Colon (tissue), 2 donors: ENCODE measurements around the gene HAPLN3.

Experiments used
- FAIRE-seq: peaks from 2 replicates; lab custom pipeline; 2012; peaks lifted over from hg19 to GRCh38; lab: Jason Lieb, UNC
- donor health status: control.
- donor health status: control.

Gene HAPLN3

DNA sequence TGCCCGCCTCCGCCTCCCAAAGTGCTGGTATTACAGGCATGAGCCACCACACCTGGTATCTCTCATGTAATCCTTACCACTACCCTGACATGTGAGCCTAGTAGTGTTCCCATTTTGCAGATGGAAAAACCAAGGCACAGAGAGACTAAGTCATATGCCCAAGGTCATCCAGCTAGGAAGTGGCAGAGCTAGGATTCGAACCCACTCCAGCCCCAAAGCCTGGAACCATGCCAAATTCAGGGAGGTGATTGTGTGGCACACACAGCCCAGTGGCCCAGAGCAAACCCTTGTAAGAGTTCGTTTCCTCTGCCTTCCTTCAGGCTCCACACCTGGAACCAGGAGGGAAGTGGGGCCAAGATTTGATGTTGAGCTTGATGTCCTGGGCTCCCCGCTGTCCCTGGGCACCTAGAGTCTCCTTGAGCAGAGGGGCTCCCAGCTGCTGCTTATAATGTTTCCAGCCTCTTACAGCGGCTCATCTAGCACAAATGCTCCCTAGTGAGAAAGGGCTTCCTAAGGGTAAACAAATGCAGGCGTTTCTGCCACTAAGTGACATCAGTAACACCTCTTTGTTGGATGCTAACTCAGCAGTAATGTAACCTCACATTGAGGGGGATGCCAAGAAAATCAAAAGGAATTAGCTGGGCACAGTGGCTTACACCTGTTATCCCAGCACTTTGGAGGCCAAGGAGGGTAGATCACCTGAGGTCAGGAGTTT lies 3.6 kb downstream of the HAPLN3 start:
- FAIRE-seq, result no peak

DNA sequence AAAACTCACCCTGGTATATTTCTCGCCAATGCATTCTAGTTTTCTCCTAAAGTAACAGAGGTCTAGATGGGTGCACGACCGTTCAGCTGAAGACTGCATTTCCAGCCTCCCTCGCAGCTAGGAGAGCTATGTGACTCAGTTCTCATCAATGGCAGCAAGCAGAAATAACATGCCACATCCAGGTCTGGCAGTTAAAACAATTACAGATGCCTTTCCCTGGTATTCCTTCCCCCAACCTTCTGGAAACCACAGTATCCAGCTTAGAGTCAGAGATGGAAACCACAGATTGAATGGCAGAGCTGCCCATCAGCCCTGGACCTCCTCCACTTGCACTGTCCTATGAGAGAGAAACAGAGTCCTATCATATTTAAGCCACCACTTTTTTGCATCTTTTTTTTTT lies 4.8 kb downstream of the HAPLN3 start:
- FAIRE-seq, result no peak

DNA sequence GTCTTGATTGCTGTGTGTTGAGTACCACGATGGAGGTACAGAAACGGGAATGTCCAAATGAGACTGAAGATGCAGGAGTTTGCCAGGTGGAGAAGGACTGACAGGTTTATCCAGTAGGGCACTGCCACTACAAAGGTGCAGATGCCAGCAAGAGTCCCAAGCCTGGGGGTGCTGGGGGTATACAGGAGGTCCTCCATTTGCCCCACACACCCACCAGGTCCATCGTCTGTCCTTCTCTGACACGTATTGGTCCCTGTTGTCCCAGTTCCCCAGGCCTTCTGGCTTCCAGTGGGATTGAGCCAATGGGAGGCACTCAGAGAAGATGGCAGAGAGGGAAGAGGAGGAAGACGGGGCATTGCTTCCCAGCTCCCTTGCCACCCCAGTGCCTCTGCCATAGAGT lies 6.6 kb downstream of the HAPLN3 start:
- no peak for FAIRE-seq

- FAIRE-seq, result no peak
Observed at GRCh38 chr15:88887068-88887580, 8.2 kb downstream of the HAPLN3 start.

- FAIRE-seq, result no peak
Observed at GRCh38 chr15:88882785-88883184, 12.6 kb downstream of the HAPLN3 start.

GRCh38 chr15:88881775-88882174 lies 13.6 kb downstream of the HAPLN3 start:
- no peak for FAIRE-seq

GRCh38 chr15:88880944-88881740 lies 14.2 kb downstream of the HAPLN3 start:
- FAIRE-seq, result no peak

GRCh38 chr15:88878720-88879184 lies 16.6 kb downstream of the HAPLN3 start:
- no peak for FAIRE-seq

DNA sequence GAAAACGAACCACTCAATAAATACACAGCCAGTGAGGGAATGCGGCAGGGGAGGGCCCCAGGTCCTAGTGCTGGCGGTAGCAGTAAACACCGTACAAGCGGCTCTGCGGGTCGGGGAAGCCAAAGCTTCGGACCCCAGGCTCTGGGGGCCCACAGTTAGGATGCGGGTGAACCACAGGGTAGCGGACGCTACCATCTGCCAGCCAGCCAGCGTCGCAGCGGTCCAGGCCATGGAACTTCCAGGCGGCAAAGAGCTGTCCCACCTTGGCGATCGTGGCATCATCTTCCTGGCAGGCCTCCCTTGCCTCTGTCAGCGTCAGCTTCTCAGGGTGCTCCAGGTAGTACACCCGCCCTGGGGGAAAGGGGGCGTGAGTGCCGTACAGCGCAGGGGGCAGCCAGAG lies 17.4 kb downstream of the HAPLN3 start:
- FAIRE-seq, result no peak

DNA sequence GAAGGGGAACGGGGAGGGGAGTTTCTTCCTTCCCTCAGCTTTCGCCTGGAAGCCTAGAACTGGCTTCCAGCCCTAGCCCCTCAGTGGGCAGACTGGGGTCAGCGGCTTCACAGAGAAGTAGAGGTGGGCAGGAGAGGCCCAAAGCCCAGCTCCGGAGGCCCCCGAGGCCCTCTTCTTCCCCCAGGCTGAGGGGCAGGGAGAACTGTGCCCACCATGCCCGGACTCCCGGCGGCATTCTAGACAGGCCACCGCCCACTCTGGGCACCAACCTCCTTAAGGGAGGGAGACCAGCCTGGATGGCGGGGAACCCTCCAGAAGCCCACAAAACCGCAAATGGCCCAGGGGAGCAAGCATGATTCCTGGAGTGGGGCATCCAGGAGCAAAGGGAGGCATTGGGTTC lies 17.9 kb downstream of the HAPLN3 start:
- no peak for FAIRE-seq

- no peak for FAIRE-seq
Observed at GRCh38 chr15:88876573-88876972, 18.8 kb downstream of the HAPLN3 start.

DNA sequence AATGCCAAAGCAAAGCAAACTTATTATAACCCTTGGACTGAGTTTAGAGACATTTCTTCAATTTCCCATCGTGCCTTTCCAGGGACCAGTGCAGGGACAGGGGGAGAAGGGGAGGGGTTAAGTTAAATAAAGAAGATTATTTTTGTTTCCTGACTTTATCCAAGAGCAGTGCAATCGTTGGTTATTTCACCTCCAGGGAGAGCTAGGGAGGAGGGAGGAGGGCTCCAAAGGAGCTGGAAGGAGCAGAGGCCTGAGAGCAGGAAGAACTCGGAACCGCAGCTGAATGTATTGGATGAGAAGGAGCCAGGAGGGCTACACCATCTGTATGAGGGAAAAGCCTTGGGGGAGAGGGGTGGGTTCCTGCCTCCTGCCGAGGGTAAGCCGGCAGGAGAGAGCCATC lies 20.7 kb downstream of the HAPLN3 start:
- no peak for FAIRE-seq

- FAIRE-seq, result no peak
Observed at GRCh38 chr15:88874275-88874674, 21.1 kb downstream of the HAPLN3 start.

DNA sequence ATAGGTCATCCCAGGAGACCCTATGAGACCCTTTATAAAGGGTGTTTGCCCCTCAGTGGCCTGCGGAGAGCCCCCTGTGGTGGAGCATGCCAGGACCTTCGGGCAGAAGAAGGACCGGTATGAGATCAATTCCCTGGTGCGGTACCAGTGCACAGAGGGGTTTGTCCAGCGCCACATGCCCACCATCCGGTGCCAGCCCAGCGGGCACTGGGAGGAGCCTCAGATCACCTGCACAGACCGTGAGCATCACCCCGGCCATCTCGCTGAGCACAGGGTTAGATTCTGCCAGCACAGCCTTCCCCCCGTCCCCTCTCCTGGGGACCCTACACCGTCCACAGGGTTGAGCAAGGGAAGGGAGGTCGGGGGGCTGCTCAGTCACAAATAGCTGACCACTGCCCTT lies 21.6 kb downstream of the HAPLN3 start:
- FAIRE-seq, result no peak

- no peak for FAIRE-seq
Observed at GRCh38 chr15:88872706-88873105, 22.6 kb downstream of the HAPLN3 start.

GRCh38 chr15:88872106-88872505 lies 23.2 kb downstream of the HAPLN3 start:
- FAIRE-seq, result no peak

GRCh38 chr15:88871313-88871712 lies 24.0 kb downstream of the HAPLN3 start:
- FAIRE-seq, result no peak

- FAIRE-seq, result no peak
Observed at GRCh38 chr15:88866295-88866881, 29.0 kb downstream of the HAPLN3 start.

- FAIRE-seq, result no peak
Observed at GRCh38 chr15:88865498-88866099, 29.7 kb downstream of the HAPLN3 start.

- no peak for FAIRE-seq
Observed at GRCh38 chr15:88864861-88865497, 30.4 kb downstream of the HAPLN3 start.

DNA sequence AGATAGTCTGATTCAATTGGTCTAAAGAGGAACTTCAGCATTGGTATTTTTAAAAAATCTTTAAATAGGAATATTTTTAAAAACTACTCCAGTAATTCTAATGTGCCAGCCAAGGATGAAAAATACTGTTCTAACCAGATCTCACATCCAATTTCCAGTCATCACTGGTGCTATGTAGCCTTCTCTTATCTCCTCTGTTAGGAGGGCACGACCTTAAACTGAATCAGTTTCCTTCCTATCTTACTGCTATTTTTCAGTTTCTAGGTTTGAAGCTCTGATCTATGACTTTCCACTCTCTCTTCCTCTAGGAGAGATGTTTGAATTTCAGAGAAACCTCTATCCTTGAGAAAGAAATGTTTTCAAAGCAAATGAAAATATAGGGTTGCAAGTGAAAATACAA lies 31.9 kb downstream of the HAPLN3 start:
- FAIRE-seq, result no peak

DNA sequence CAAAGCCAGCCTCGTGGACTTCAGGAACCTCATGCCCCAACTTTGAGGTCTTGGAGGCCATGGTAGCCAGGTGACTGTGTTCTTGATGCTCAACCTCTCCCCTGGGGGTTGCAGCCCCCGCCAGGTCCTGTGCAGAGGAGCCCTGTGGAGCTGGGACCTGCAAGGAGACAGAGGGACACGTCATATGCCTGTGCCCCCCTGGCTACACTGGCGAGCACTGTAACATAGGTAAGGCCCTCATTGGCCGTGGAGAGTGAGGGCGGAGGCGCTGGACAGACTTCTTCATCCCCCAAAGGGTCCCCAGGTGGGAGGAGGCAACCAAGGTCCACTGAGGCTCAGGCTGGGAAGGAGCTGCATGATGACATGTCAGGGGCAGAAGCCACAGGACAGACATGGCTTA lies 35.1 kb downstream of the HAPLN3 start:
- FAIRE-seq, result no peak
